Activated T-cell treated with anti-CD3 and anti-CD28 coated beads, Interleukin-2, amount 50 U/mL, for 72 hours (primary cell): ENCODE measurements around the gene DDIAS. TPM values are rescaled to one million over a fixed set of nuclear protein-coding genes. Genes with fewer than 3 reads are reported as not detected.

Experiments
- ATAC-seq, 2 donors: fragments of 150-1000 bp; cut with Tn5 transposase; replicated peaks in 1 of 2; 2 replicates each; pipeline ENCODE4 v1.10.0; 2021; ENCODE audit warnings: moderate library complexity in 2 of 2, mild to moderate bottlenecking in 1 of 2
- DNase-seq, 2 donors: peaks; one replicate each; pipeline ENCODE4 v3.0.0; 2021 to 2022; ENCODE audit warnings: mixed read lengths in 1 of 2
- H3K27ac Mint-ChIP-seq: one replicate; pipeline ENCODE4 v1.8.0; 2022; ENCODE audit warnings: mild to moderate bottlenecking, moderate library complexity, mixed read lengths
- H3K27me3 Mint-ChIP-seq: one replicate; pipeline ENCODE4 v1.8.0; 2022; ENCODE audit warnings: low read depth, mixed read lengths
- H3K36me3 Mint-ChIP-seq, 2 donors: one replicate each; pipeline ENCODE4 v1.8.0; 2022; ENCODE audit warnings: mixed read lengths in 2 of 2, mild to moderate bottlenecking in 1 of 2; ENCODE audit not compliant: insufficient read depth in 2 of 2
- H3K4me1 Mint-ChIP-seq: one replicate; pipeline ENCODE4 v1.8.0; 2022; ENCODE audit warnings: low read depth, mixed read lengths
- H3K4me3 Mint-ChIP-seq, 2 donors: one replicate each; pipeline ENCODE4 v1.8.0; 2022; ENCODE audit warnings: mild to moderate bottlenecking in 2 of 2, mixed read lengths in 2 of 2, moderate library complexity in 2 of 2
- H3K9me3 Mint-ChIP-seq, 2 donors: one replicate each; pipeline ENCODE4 v1.8.0; 2022; ENCODE audit warnings: mixed read lengths in 2 of 2
- total RNA-seq, 2 donors: library from RNA; stranded (reverse); gene quantifications; one replicate each; pipeline ENCODE4 v1.2.3, GENCODE V29; 2022

DDIAS gene
- total RNA-seq, 2 donors from 2014 or later = 15.0 to 19.5 TPM

DNA sequence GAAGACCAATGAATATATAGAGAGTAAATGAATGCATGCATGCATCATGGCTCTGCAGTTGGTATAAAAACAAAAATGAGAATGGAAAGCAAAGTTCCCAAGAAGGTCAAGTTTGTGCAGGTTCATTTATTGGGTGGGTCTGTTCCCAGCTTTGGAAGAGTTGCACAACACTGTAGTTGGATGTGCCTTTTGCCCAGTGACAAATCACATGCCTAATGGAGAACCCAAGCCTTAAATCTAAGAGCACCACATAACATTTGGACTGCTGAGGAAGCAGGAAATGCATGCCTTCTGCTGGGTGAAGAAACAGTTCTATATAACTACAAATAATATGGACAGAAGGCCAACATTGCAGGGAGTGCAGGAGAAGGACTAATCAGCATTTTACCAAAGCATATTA is 31.9 kb upstream of the DDIAS start:
- Mint-ChIP-seq H3K4me1 (peaks cover 26% of the 10 kb centered on the region), H3K27me3 (no peaks in the 10 kb centered on the region), H3K4me3 (no peak overlapping the region), H3K36me3 (no peaks in the 10 kb centered on the region), H3K27ac (no peak overlapping the region), H3K9me3 (no peaks in the 10 kb centered on the region)
- ATAC-seq (no peak), DNase-seq (no peak)

GRCh38 chr11:82871646-82872045 is 29.9 kb upstream of the DDIAS start:
- H3K4me1 Mint-ChIP-seq = peaks cover 37% of the 10 kb centered on the region
- no peak overlapping the region for H3K27ac Mint-ChIP-seq
- H3K4me3 Mint-ChIP-seq = no peak overlapping the region
- H3K27me3 Mint-ChIP-seq = no peaks in the 10 kb centered on the region
- H3K36me3 Mint-ChIP-seq = peaks cover under 1 to 2% of the 10 kb centered on the region in 2 donors
- ATAC-seq (no peak), DNase-seq (no peak)
- H3K9me3 Mint-ChIP-seq = peaks cover 2% of the 10 kb centered on the region in 2 donors

- Mint-ChIP-seq H3K27me3 (no peaks in the 10 kb centered on the region), H3K9me3 (peaks cover 5 to 6% of the 10 kb centered on the region in 2 donors), H3K27ac (peak overlapping the region; percentile 0), H3K36me3 (peaks cover 4 to 6% of the 10 kb centered on the region in 2 donors), H3K4me3 (no peak overlapping the region), H3K4me1 (peaks cover 34% of the 10 kb centered on the region)
- DNase-seq (no peak), ATAC-seq (no peak)
Observed at GRCh38 chr11:82872377-82873150, 29.0 kb upstream of the DDIAS start.

- ATAC-seq (no peak), DNase-seq (no peak)
- H3K9me3 Mint-ChIP-seq = peaks cover 6 to 9% of the 10 kb centered on the region in 2 donors
- peaks cover 31% of the 10 kb centered on the region for H3K4me1 Mint-ChIP-seq
- H3K27ac Mint-ChIP-seq = peak overlapping the region; percentile 29
- H3K4me3 Mint-ChIP-seq = peak overlapping the region in 1 of 2 donors; percentile 40
- peaks cover 6 to 9% of the 10 kb centered on the region in 2 donors for H3K36me3 Mint-ChIP-seq
- H3K27me3 Mint-ChIP-seq = no peaks in the 10 kb centered on the region
Observed at GRCh38 chr11:82873919-82874333, 27.6 kb upstream of the DDIAS start.

GRCh38 chr11:82874646-82875523 is 26.7 kb upstream of the DDIAS start:
- H3K9me3 Mint-ChIP-seq = peaks cover 9 to 10% of the 10 kb centered on the region in 2 donors
- DNase-seq (no peak), ATAC-seq (peak in 1 of 2 donors; percentile 52)
- H3K27me3 Mint-ChIP-seq = no peaks in the 10 kb centered on the region
- H3K4me3 Mint-ChIP-seq = no peak overlapping the region
- no peak overlapping the region for H3K27ac Mint-ChIP-seq
- H3K4me1 Mint-ChIP-seq = peaks cover 31% of the 10 kb centered on the region
- H3K36me3 Mint-ChIP-seq = peaks cover 7 to 13% of the 10 kb centered on the region in 2 donors

GRCh38 chr11:82883853-82884252 is 17.7 kb upstream of the DDIAS start:
- Mint-ChIP-seq H3K27ac (no peak overlapping the region), H3K4me3 (no peak overlapping the region), H3K36me3 (peaks cover 3 to 12% of the 10 kb centered on the region in 2 donors), H3K9me3 (peaks cover 2 to 6% of the 10 kb centered on the region in 2 donors), H3K27me3 (no peaks in the 10 kb centered on the region), H3K4me1 (no peaks in the 10 kb centered on the region)
- DNase-seq = no peak
- ATAC-seq = no peak

DNA sequence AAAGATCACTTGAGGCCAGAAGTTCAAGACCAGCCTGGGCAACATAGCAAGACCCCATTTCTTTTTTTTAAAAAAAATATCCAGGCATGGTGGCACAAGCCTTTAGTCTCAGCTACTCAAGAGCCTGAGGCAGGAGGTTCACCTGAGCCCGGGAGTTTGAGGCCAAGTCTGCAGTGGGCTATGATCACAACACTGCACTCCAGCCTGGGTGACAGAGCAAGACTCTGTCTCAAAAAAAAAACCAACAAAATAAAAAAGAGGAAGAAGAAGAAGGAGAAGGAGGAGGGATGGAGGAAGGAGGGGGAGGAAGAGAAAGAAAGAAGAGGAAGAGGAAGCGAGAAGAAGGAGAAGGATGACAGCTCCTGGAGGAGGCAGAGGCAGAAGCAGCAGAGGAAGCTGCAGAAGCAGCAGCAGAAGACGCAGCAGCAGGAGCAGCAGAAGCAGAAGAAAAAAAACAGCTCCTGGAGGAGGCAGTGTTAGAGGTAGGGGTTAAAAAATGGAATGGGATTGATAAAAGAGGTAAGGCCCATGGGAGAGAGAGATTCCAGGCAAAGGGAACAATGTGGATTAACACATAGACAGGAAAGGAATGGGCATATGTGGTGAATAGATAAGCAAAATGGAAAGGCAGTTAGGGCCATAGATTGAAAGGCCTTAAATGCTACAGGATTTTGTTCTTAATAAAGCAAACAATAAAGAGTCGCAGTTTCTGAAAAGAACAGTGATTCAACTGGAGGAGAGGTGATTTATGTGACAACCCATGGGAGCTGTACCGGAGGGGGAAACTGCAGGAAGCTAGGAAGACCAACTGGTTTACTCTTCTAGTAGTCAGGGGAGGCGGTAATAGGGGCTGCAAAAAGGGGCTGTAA is 12.2 kb upstream of the DDIAS start:
- Mint-ChIP-seq H3K4me1 (no peaks in the 10 kb centered on the region), H3K27ac (no peak overlapping the region), H3K27me3 (no peaks in the 10 kb centered on the region), H3K9me3 (no peaks in the 10 kb centered on the region), H3K36me3 (no peaks in the 10 kb centered on the region), H3K4me3 (no peak overlapping the region)
- no peak for DNase-seq
- ATAC-seq = no peak

DNA sequence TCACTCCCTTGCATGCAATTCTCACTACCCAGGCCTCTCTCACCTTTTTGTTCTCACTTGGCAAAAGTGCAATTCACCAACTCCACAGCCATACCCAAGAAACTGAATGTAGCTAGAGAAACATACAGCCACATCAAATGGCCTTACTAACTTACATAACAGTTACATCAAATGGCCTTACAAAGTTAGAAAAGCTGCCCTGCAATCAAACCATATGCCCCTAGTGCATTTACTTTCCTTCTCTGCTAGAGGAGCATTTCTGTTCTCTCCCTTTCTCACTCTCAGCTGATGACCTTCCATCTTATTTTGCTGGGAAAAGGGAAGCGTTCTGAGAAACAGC is 11.6 kb upstream of the DDIAS start:
- Mint-ChIP-seq H3K36me3 (no peaks in the 10 kb centered on the region), H3K4me3 (no peak overlapping the region), H3K27ac (no peak overlapping the region), H3K27me3 (no peaks in the 10 kb centered on the region), H3K4me1 (no peaks in the 10 kb centered on the region), H3K9me3 (no peaks in the 10 kb centered on the region)
- ATAC-seq (no peak), DNase-seq (no peak)

DNA sequence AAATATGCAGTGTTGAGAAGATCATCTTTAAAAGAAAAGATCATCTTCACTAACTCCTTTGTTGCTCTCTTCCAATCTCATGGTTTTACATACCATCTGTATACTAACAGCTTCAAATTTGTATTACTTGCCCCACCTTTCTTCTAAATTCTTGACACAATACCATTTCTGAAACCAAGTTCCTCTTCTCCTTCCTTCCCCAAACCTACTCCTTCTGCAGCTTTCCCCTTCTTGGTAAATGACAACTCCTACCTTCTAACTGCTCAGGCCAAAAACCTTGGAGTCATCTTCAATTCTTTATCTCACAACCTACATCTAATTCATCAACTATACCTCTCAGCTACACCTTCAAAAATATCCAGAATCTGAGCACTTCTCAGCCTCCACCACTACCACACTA is 10.6 kb upstream of the DDIAS start:
- H3K4me1 Mint-ChIP-seq = peaks cover 6% of the 10 kb centered on the region
- no peak overlapping the region for H3K4me3 Mint-ChIP-seq
- H3K27me3 Mint-ChIP-seq = no peaks in the 10 kb centered on the region
- no peaks in the 10 kb centered on the region for H3K9me3 Mint-ChIP-seq
- DNase-seq (no peak), ATAC-seq (no peak)
- H3K36me3 Mint-ChIP-seq = no peaks in the 10 kb centered on the region
- H3K27ac Mint-ChIP-seq = no peak overlapping the region

- Mint-ChIP-seq H3K4me3 (no peak overlapping the region), H3K27ac (no peak overlapping the region), H3K27me3 (no peaks in the 10 kb centered on the region), H3K9me3 (no peaks in the 10 kb centered on the region), H3K36me3 (peaks cover 0 to 3% of the 10 kb centered on the region in 2 donors), H3K4me1 (peaks cover 16% of the 10 kb centered on the region)
- DNase-seq = no peak
- ATAC-seq = no peak
Observed at GRCh38 chr11:82892611-82893169, 8.8 kb upstream of the DDIAS start.

DNA sequence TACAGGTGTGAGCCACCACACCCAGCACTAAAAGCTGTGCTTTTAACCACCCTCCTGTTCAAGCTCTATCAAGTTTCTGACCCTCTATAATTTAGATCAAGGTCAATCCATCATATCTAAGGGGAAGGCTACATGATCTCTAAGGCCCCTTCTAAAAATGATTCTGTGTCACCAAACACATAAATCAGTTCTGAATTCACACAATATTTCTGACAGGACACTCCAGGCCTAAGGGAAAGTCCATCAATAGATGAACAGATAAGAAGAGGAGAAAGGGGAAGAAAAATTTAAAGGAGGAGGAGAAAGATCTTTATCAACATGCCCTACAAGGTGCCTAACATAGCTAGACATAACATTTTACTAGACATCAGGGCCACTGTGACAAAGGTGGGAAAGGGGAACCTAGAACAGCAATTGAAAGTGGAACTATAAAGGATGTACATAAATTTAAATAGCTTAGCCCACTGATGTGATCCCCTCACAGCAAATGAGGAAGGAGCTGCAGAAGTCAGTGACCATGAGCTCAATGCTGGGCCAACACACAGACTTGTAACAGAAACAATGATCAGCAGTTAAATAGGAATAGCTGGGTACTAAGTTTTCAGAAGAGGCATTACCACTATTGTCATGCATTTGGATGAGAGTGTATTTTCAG is 6.0 kb upstream of the DDIAS start:
- no peak for DNase-seq
- Mint-ChIP-seq H3K4me3 (no peak overlapping the region), H3K9me3 (no peaks in the 10 kb centered on the region), H3K4me1 (peaks cover 34% of the 10 kb centered on the region), H3K27ac (no peak overlapping the region), H3K27me3 (no peaks in the 10 kb centered on the region), H3K36me3 (peaks cover 2 to 5% of the 10 kb centered on the region in 2 donors)
- ATAC-seq = no peak

GRCh38 chr11:82896183-82896582 is 5.4 kb upstream of the DDIAS start:
- no peak for DNase-seq
- Mint-ChIP-seq H3K9me3 (no peaks in the 10 kb centered on the region), H3K4me3 (no peak overlapping the region), H3K27ac (peak overlapping the region; percentile 44), H3K36me3 (peaks cover 3 to 5% of the 10 kb centered on the region in 2 donors), H3K27me3 (no peaks in the 10 kb centered on the region), H3K4me1 (peaks cover 34% of the 10 kb centered on the region)
- no peak for ATAC-seq
